ENCODE data around the gene CCDC142.

- no peak for TF ChIP-seq CTCF (IDR thresholded peaks at IDR 0.05 in 8 of 11, conservative IDR thresholded peaks at IDR 0.05 in 3 of 11)
- TF ChIP-seq POLR2A (IDR thresholded peaks at IDR 0.05) = no peak
- no peak for TF ChIP-seq POLR2AphosphoS5 (IDR thresholded peaks at IDR 0.05)
Observed at GRCh38 chr2:74499940-74500577, 17.3 kb upstream of the CCDC142 start.

Measured in spleen (tissue), 7 donors.